K562 (cell line): ENCODE results near the gene P2RY14.

Experiments
- CBX2 ChIP-seq: fragments of 200-600 bp; sonication (generic); IDR thresholded peaks from one replicate; pipeline ENCODE4 v1.6.1; 2012; ENCODE audit warnings: mild to moderate bottlenecking, low read length, inconsistent platforms; ENCODE audit not compliant: insufficient read depth, poor library complexity, severe bottlenecking
- CTCF ChIP-seq, 3 experiments: IDR thresholded peaks in 2 of 3; conservative IDR thresholded peaks in 1 of 3; 2 replicates each; pipeline ENCODE4 v1.5.1; 2011 to 2012; ENCODE audit warnings: low read length in 3 of 3, mild to moderate bottlenecking in 3 of 3, control low read depth in 2 of 3, improper control_type of control experiment in 1 of 3, inconsistent platforms in 1 of 3, low read depth in 1 of 3, mixed read lengths in 1 of 3, moderate library complexity in 1 of 3; ENCODE audit not compliant: insufficient read depth in 2 of 3
- ETV5 ChIP-seq: sonication (generic); formaldehyde crosslinking; IDR thresholded peaks from 2 replicates; pipeline ENCODE4 v1.4.0; 2020; ENCODE audit warnings: low read depth, mild to moderate bottlenecking, missing genetic modification reagents
- HMG20A ChIP-seq: fragments of 450-650 bp; formaldehyde crosslinking; conservative IDR thresholded peaks from 2 replicates; pipeline ENCODE4 v1.4.0; 2020; ENCODE audit warnings: mild to moderate bottlenecking, mixed read lengths
- JUNB ChIP-seq: fragments of 450-650 bp; formaldehyde crosslinking; conservative IDR thresholded peaks from 2 replicates; pipeline ENCODE4 v1.4.0; 2020; ENCODE audit warnings: mild to moderate bottlenecking
- KDM1A ChIP-seq, 2 experiments: fragments of 450-650 bp; IDR thresholded peaks; 2 replicates each; pipeline ENCODE4 v1.6.1; 2016; ENCODE audit warnings: mild to moderate bottlenecking in 2 of 2
- SMARCA4 ChIP-seq: fragments of 450-650 bp; IDR thresholded peaks from 2 replicates; pipeline ENCODE4 v1.6.1; 2016
- SMARCA5 ChIP-seq: fragments of 450-650 bp; IDR thresholded peaks from 2 replicates; pipeline ENCODE4 v1.6.1; 2016
- ZBTB12 ChIP-seq: fragments of 250-450 bp; sonication (Bioruptor Pico); IDR thresholded peaks from 2 replicates; pipeline ENCODE4 v1.4.0; 2020
- ZBTB33 ChIP-seq: sonication (generic); formaldehyde crosslinking; IDR thresholded peaks from 2 replicates; pipeline ENCODE4 v1.8.1; 2023; ENCODE audit warnings: mild to moderate bottlenecking, missing genetic modification reagents

- no peak for TF ChIP-seq CBX2
- no peak for TF ChIP-seq KDM1A (IDR thresholded peaks at IDR 0.05)
- no peak for TF ChIP-seq CTCF (IDR thresholded peaks at IDR 0.05 in 2 of 3, conservative IDR thresholded peaks at IDR 0.05 in 1 of 3; ENCODE audit: insufficient read depth in 2 of 3, low read depth in 1 of 3, low read length in 3 of 3)
- no peak for TF ChIP-seq SMARCA5
- TF ChIP-seq ZBTB12 (CRISPR knock-in tag): no peak
- no peak for TF ChIP-seq SMARCA4
- TF ChIP-seq ETV5 (CRISPR knock-in tag): no peak
- no peak for TF ChIP-seq JUNB
- no peak for TF ChIP-seq HMG20A (CRISPR knock-in tag)
- TF ChIP-seq ZBTB33 (CRISPR knock-in tag): no peak
These were observed 27.9 kb upstream of the P2RY14 start for GRCh38 chr3:151306168-151306810.
